HG03558 (cell line): Measurements from ENCODE around the gene CCDC194.
A peak's percentile ranks its signal among the peaks of the same experiment; 100 is the strongest.

Experiments used
- ATAC-seq: cut with Tn5 transposase; IDR thresholded peaks from one replicate; pipeline ENCODE4 v1.9.1; 2021; ENCODE audit warnings: moderate number of reproducible peaks; ENCODE audit not compliant: unreplicated experiment; ENCODE audit errors: extremely low read depth

Gene CCDC194

GRCh38 chr19:17406046-17406886 lies 12.3 kb upstream of the CCDC194 start:
- ATAC-seq: no peak

GRCh38 chr19:17405250-17406045 lies 11.5 kb upstream of the CCDC194 start, which contains the start of gene BST2:
Gene BST2, minus strand, starts transcription at chr19:17405630. Its CDS starts 55 bp downstream, at chr19:17405575.
- no peak for ATAC-seq

GRCh38 chr19:17404621-17405249 lies 10.7 kb upstream of the CCDC194 start:
- ATAC-seq: no peak

GRCh38 chr19:17404015-17404414 lies 10.0 kb upstream of the CCDC194 start:
- ATAC-seq: no peak

- no peak for ATAC-seq
Measured at GRCh38 chr19:17402982-17403855, 9.2 kb upstream of the CCDC194 start.

GRCh38 chr19:17401628-17402027 lies 7.6 kb upstream of the CCDC194 start:
- ATAC-seq: no peak

GRCh38 chr19:17398902-17399527 lies 5.0 kb upstream of the CCDC194 start:
- no peak for ATAC-seq

GRCh38 chr19:17394891-17395415 lies 957 bp upstream of the CCDC194 start:
- no peak for ATAC-seq

GRCh38 chr19:17393002-17393401 lies 994 bp downstream of the CCDC194 start:
- no peak for ATAC-seq

GRCh38 chr19:17391371-17392151 lies 2.4 kb downstream of the CCDC194 start:
- no peak for ATAC-seq

GRCh38 chr19:17390665-17391370 lies 3.2 kb downstream of the CCDC194 start:
- ATAC-seq: peak; percentile 62

- ATAC-seq: no peak
Measured at GRCh38 chr19:17389957-17390664, 3.9 kb downstream of the CCDC194 start.

GRCh38 chr19:17389288-17389687 lies 4.7 kb downstream of the CCDC194 start:
- ATAC-seq: no peak

GRCh38 chr19:17385878-17386611 lies 8.0 kb downstream of the CCDC194 start:
- ATAC-seq: no peak

GRCh38 chr19:17380426-17381138 lies 13.4 kb downstream of the CCDC194 start:
- no peak for ATAC-seq

- ATAC-seq: no peak
Measured at GRCh38 chr19:17379221-17379631, 14.8 kb downstream of the CCDC194 start.
